GM19455 (cell line): ENCODE measurements around the gene GNA14.
"Not testable (repeated sequence)": the region's sequence is repeated elsewhere in the genome, so short reads cannot be mapped to it uniquely, and the experiment has no call there.

Source experiments
- ATAC-seq: cut with Tn5 transposase; IDR thresholded peaks from one replicate; pipeline ENCODE4 v1.9.1; 2021; ENCODE audit not compliant: unreplicated experiment

Gene GNA14

DNA sequence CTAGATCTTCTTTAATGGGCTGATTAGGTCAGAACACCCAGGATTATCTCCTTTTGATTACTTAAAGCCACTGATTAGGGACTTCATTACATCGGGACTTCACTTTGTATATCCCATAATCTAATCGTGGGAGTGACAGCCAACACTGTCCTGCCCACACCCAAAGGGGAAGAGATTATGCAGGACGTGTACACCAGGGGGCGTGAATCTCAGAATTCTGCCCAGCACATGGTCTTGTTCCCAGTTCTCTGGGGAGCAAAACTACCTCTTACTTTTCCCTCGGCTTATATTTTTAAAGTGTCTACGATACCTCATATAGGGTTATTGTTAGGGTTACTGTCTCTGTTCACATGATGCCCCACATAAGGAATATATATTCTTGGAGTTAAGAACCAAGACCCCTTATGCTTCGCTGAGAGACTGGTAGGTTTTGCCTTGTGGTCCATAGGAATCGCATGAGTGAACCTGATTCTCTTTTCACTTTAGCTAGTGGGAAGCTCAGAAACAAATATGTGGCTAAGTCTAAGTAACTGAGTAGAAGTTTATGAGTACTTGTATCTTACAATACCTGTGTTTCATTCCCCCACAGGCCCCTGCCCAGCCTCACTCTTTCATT, 192.7 kb downstream of the GNA14 start:
- ATAC-seq = peak; percentile 35

DNA sequence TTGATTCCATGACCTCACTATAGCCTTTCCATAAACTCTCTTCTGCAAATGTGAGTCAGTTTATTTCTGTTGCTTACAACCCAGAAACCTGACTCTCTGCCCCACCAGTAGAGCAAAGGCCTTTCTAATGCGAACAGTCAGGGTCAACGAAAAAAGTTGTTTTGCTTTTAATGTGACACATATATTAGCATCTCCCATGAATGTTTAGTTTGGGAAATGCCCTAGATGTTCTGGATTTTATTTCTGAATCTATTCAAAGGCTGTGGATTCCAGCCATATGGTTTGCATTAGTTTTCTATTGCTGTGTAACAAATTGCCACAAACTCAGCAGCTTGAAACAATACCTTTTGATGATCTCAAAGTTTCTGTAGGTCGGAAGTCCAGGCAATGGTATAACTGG, 193.5 kb downstream of the GNA14 start:
- no peak for ATAC-seq

DNA sequence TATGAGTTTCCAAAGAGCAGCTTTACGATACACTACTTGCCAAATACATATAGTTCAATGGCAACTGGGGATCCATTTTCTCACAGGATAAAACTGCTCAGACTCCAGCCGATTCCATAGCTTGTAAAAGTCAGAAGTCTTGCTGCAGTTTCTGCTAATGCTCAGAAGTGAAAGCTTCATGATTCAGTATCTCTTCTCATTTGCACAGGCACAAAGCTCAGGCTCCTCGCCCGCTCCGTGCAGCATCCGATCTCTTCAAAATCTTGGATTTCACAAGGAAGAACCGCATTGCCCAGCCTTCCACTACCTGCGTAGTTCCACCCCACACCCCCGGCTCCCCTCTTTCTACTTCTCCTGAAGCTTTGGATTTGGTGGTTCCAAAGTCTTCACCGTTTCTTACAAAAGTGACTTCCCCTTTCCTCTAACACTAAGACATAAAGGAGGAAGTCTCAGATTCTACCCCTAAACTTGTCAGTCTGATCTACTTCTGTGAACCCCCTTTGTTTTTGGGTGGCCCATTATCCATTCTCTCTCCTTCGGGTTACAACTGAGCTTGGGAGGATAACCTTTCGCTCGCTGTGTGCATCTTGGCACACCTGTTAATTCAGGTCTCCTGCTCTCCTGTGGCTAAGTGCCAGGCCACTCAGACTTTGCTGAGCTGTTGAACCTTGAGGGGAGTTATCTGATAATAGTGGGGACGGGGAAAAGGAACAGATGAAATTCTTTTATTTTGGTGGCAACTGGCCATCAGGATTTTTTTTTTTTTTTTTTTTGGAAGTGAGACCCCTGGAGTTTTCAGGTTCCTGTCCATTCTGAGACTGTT, 194.1 kb downstream of the GNA14 start:
- no peak for ATAC-seq

DNA sequence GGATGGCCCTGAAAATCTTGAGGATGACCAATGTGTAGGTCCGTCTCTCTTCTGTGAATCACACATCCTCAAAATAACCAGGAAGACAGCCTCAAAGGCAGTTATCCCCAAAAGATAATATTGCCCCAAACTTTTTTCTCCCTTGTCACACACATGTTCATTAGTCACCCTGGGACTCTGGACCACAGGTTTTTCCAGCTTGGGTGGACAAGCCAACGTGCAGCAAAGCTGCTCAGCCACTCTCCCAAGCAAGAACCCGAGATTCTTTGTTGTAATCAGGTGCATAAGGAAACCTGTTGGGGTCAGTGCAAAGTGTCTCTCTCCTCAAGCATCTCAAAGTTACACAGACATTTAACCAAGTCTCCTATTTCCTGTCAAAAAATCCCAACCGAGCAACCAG, 196.6 kb downstream of the GNA14 start:
- ATAC-seq = no peak

DNA sequence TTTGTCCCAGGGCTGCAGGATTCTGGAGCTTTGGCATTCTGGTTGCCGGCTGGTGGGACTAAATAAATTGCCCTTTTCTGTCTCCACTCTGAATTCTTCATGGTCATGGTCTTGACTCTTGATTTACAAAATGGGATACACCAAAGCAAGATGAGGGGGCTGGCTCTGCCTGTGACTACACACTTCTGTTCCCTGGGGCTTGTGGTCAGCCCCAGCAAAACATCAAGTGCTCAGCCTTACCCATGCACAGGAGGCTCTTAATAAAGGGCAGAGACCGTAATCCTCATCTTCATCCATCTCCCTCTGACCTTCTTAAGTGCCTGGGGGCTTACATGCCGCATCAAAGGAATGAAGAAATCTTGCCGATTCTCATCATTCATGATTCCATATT, 198.0 kb downstream of the GNA14 start:
- no peak for ATAC-seq

DNA sequence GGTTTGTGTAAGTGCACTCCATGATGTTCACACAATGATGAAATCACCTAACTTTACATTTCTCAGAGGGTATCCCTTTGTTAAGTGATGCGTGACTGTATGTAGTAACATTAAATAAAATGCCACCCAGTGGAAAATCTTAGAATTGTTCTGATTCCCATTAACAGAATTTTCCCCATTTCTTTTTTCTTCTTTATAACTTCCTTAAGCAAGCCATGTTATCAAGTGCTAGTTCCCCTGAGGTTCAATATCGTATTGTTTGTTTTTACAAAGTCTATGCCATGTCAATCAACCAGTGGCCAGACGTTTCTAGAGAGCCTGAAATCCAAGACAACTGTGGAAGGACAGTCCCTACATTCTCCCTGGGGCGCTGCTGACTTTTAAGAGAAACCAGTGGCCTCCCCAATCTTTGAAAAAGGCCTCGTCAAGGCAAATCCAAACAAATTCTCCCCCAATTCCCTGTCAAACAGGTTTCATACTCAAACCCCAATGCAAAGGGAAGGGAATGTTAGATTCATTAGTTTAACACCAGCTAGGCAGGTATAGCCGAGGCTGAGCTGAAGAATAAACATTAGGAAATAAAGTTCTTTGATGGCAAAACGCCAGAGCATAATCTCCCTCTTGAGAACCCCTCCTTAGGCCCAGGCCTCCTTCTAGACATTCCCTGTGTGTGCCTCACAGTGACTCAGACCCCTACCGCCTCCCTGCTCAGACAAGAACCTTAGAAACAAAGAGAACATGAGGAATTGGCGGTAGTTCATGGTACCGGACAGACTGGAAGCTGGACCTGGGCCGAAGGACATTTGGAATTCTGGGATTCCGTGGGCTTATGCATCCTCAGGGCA, 198.7 kb downstream of the GNA14 start:
- no peak for ATAC-seq

DNA sequence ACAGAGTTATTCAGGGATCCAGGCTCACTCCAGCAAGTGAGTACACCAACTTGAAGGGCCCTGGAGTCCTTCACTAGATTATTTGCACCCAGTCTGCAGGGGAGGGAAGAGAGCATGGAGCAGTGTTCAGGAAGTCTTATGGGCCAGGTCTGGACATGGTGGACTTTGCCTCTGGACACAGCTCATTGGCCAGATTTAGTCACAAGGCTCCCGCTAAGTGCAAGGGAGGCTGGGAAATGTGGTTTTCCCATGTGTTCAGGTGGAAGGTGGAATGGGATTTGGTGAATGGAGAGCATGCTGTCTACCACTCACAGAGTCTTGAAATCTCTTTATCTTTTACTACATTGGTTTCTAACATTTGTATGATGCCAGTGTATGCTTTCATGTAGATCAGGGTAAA, 200.5 kb downstream of the GNA14 start:
- no peak for ATAC-seq

DNA sequence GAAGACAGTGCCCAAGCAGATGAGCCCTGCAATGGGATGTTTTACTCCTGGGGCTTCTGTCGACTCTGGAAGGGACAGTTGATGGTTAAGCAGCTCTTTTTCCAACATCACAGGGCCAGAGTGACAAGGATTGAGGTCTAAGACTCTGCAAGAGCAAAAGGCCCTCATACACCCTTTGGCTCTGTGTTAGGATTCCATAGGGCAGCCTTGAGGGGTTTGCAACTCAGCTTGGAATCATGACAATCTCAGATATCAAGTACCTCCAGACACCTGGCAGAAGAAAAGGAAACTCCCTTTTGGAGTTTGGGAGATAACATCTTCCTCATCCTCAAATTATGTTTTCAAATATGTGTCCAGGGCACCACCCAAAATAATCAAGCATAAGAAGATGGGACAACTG, 205.7 kb downstream of the GNA14 start:
- no peak for ATAC-seq

DNA sequence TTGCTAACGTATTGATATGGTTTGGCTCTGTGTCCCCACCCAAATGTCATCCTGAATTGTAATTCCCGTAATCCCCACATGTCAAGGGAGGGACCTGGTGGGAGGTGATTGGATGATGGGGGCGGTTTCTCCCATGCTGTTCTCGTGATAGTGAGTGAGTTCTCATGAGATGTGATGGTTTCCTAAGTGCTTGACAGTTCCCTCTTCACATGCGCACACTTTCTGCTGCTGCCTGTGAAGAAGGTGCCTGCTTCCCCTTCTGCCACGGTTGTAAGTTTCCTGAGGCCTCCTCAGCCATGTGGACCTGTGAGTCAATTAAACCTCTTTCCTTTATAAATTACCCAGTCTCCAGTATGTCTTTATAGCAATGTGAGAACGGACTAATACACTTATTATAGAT, 207.0 kb downstream of the GNA14 start:
- not testable (repeated sequence) for ATAC-seq

DNA sequence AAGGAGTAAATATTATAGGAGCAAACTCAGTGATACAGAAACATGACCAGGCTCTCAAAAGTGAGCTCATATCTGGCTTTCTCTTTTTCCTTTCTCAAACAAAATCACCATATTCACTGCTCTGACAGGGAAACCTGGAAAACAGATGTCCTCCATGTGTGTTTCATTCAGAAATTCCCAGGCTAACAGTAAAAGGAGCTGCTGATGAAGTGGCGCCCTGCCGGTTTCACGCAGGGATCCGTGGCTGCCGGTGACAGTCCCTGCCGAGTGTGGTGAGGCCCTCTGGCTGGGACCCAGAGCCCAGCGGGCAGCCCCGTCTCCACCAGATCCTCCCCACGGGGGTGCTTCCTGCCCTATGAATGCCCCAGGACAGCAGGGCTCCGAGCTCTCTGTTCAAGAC, 208.1 kb downstream of the GNA14 start:
- no peak for ATAC-seq

DNA sequence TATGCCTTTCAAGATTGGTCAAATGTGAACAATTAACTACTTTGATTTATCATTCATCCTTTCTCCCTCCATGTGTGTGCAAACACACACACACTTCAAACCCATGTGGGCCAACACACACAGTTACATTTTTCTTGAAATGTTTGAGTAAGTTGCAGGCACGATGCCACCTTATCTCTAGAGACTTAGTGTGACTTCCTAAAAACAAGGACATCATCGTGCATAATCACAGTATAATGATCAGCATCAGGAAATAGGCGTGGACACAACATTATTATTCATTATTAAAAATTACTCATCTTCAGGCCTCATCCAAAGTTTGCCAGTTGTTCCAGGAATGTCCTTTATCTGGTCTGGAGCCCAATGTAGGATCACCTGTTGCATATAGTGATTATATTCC, 209.5 kb downstream of the GNA14 start:
- ATAC-seq = no peak

DNA sequence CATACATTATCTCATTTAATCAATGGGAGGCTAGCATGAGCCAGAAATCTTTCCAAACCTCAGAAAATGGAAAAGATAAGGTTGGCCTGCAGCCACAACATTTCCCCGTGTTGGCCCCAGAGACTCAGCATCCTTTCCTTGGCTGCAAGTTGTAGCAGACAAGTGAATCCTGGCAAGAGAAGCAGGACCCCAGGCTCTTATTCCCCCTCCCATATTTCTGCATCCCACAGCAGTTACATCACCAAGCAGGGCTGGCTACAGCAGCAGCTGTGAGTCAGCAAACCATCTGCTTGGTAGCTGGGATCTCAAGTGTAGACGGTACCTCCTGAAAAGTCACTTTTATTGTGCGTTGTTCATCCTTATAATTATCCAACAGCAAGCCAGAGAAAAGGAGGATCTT, 212.4 kb downstream of the GNA14 start:
- ATAC-seq = no peak

DNA sequence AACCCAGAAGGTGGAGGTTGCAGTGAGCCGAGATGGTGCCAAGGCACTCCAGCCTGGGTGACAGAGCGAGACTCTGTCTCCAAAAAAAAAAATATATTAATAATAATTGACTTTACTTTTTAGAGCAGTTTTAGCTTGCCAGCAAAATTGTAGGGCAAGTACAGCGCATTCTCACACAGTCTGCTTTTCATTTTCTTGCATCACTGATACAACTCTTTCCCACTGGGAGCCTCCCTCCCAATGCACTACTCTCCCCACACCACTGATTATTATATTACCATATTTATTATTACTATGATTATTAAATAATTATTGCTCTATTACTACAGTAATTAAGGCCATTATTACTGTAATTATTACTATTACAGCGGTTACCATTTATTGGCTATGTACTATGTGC, 212.8 kb downstream of the GNA14 start:
- no peak for ATAC-seq

DNA sequence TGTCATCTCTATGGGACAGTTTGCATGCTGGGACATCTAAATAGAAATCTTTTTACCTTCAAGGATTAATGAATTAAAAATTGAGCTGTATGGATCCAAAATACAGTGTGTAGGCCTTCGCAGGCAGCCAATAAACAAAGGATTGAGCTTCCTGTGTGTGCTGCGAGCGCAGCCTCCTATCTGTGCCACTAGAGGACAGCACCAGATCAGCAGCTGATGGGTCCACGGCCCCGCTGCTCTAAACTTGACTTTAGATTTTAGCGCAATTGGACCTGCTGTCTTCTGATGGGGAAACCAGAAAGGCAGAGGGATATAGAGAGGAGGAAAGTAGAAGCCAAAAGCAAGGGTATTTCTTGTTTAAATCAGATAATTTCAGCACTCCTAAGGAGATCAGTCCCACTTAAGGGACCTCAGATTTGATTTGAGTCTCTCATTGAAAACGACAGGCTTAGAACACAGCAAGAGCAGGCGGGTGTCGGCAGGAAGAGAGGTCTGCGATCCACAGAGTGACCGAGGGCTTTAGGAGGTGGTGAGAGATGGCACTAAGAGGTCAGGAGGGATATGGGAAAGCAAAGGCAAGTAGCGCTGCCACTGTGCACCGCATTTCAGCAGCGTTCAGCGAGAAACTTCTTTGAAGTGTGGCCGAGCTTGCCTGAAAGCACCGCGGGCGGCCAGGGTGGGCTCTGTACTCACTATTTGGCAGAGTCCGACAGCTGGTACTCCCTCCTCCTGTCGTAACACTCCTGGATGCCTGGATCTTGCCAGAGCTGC, 214.3 kb downstream of the GNA14 start:
- peak; percentile 69 for ATAC-seq

DNA sequence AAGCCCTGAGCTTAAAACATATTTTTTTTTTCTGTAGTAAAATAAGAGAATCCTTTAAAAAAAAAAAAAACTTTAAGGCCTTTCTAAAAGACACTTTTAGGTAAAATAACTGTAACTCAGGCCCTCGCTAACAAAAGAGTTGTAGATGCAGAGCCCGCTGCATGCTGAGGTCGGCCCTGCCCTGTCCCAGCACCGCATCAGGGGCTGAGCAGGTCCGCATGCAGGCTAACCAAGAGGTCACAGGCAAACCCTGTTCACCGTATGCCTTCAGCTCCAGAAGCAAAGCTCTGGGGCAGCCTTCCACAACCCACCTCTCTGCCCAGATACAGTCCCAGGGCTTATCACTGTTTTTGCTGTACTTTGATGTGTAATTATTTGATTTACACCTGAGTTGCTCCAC, 216.1 kb downstream of the GNA14 start:
- ATAC-seq = no peak

DNA sequence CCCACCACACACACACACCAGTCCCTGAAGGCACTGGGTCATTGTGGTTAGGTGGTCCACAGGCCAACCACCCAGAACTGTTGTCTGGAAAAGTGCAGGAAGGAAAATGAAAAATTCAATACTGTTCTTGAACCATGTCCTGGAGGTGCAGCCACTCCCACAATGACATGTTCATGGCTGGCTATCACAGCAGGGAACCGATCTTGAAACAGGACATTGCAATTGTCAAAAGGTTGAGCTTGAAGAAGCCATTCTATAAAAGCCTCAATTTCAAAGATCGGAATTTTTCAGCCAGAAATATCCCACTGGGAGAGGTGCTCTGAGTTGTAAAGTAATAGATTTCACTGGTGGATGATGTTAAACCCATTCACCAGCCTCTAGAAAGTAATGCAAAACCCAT, 218.2 kb downstream of the GNA14 start:
- ATAC-seq = no peak

DNA sequence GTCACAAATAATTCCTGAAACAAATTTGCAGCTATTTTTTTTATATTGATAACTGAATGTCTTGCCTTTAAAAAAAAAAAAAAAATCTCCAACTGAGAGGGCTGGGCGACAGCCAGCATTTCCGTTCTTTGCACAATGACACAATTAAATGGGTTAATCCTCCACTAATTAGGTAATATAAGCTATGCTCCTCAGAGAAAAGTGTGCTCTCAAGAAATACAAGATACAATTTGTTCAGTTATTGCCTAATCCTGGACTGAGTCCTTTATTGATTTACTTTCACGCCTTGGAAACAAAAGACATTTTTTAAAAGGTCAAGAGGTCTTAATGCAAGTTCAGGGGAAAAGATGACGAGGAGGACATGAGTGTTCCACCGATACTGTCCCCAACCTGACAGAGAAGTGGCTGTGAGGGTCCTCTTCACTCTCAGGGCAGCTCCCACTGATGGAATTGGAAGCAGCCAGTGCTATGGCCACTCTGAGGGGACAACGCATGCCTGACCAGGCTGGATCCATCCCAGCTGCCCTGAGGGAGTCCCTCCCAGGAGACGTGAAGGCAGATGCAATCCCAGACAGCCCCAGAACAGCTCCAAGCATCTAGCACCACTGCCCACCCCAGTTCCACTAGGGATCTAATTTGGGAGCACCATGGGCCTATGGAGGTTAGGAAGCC, 220.7 kb downstream of the GNA14 start:
- ATAC-seq = no peak

DNA sequence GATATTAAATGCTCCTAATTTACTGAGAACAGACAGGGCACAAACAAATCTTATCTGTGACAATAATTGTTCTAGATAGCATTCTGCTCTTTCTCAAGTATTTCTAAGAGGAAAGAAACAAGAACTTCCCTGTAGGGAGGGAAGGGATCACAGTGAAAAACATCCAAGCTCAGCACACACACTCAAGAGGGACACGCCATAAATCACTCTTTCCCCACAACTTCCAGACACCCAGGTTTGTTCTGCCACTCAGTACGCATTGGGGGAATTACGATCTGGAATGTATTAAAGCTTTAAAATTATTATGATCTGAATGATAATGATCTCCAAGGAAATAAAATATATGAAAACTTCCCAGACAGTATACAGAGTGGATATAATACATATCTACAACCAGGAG, 221.4 kb downstream of the GNA14 start:
- no peak for ATAC-seq

DNA sequence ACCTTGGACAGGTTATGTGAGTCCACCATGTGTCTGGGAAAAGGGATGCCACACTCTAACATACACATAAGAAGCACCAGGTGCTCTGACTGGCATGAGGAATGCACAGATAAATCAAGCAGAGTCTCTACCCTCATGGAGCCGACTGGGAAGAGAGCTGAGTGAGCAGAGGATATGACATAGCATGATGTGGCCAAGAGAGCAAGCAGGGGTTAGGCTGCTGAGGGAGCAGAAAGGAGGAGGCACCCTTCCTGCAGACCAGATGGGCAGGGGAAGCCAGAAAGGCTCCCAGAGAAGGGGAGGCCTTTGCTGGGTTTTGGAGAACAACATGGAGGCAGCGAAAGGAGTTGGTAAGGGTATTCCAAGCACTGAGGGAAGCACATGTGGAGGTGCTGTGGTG, 223.1 kb downstream of the GNA14 start:
- ATAC-seq = no peak

DNA sequence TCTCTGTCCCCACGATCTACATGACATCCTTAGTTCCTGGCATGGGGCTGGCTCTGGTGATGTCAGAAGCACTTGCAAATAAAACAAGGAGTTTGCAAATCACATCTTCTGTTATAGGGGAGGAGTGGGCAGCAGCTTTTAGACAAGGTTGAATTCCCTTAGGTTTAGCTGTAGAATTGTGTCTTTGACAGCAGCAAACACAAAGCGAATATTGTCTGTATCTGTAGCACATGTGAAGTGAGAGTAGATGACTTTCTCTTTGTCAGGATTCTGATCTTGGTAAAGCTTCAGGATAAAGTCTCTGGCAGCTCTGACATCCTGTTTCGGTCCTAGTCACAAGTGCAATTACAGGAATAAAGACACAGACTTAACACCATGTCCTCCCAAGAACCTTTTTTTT, 224.3 kb downstream of the GNA14 start:
- ATAC-seq = no peak

DNA sequence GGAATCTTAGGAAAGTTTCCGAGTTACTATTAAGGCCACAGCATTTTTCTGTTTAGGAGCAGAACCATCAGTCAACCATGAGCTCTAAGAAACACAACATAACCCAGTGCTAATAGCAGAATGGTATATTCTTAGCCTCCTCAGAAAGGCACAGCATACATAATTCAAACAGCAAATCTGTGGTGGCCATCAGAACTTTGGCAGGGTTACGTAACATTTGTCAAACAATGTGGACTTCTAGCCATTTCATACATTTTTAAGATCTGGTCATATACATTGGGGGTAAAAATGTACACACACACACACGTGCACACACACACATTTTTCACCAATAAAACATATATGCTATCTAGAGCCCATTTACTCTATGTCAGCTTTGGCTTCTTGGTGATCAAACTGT, 225.2 kb downstream of the GNA14 start:
- ATAC-seq = no peak
